SK-N-MC (cell line): Measurements from ENCODE around the gene MAPK8.

Experiments
- DNase-seq: peaks from one replicate; pipeline ENCODE4 v3.0.0-alpha.2; 2011; ENCODE audit warnings: low read depth, low spot score
- H3K27ac ChIP-seq: fragments of 200-600 bp; sonication (generic); 2 replicates; pipeline ENCODE4 v1.5.1; 2016; ENCODE audit warnings: mixed run types
- H3K36me3 ChIP-seq: fragments of 200-600 bp; sonication (generic); 2 replicates; pipeline ENCODE4 v1.6.1; 2017; ENCODE audit warnings: antibody characterized with exemption, low read length, mixed read lengths; ENCODE audit not compliant: insufficient read depth
- H3K4me3 ChIP-seq: fragments of 200-600 bp; sonication (generic); 2 replicates; pipeline ENCODE4 v1.5.1; 2016
- H3K9ac ChIP-seq: fragments of 200-600 bp; sonication (generic); 2 replicates; pipeline ENCODE4 v1.8.0; 2017; ENCODE audit warnings: mixed run types, mixed read lengths; ENCODE audit not compliant: insufficient read length
- H3K9me3 ChIP-seq: fragments of 200-600 bp; sonication (generic); 2 replicates; pipeline ENCODE4 v1.6.1; 2017; ENCODE audit warnings: low read depth, mild to moderate bottlenecking, antibody characterized with exemption, low read length, moderate library complexity, mixed read lengths
- EZH2 ChIP-seq: fragments of 200-600 bp; sonication (generic); IDR thresholded peaks from one replicate; pipeline ENCODE4 v1.6.1; 2017; ENCODE audit warnings: antibody characterized with exemption
- FOXP2 ChIP-seq: optimal IDR thresholded peaks from 2 replicates; pipeline ENCODE3; 2011; ENCODE audit warnings: mild to moderate bottlenecking, moderate library complexity; ENCODE audit not compliant: insufficient read depth; ENCODE audit errors: extremely low read length, control extremely low read depth
- POLR2AphosphoS5 ChIP-seq: IDR thresholded peaks from 2 replicates; pipeline ENCODE4 v1.6.1; 2012; ENCODE audit warnings: mild to moderate bottlenecking, low read depth, low read length, borderline replicate concordance

The MAPK8 gene

GRCh38 chr10:48476279-48476982, 170.0 kb downstream of the MAPK8 start:
- Histone ChIP-seq H3K36me3 (no peaks in the 10 kb centered on the region), H3K27ac (no peak overlapping the region), H3K4me3 (no peak overlapping the region), H3K9ac (no peak overlapping the region), H3K9me3 (no peaks in the 10 kb centered on the region)
- no peak for DNase-seq
- TF ChIP-seq EZH2 = no peak
- no peak for TF ChIP-seq FOXP2
- no peak for TF ChIP-seq POLR2AphosphoS5

- Histone ChIP-seq H3K9me3 (no peaks in the 10 kb centered on the region), H3K4me3 (no peak overlapping the region), H3K9ac (no peak overlapping the region), H3K36me3 (no peaks in the 10 kb centered on the region), H3K27ac (no peak overlapping the region)
- TF ChIP-seq FOXP2 = no peak
- no peak for TF ChIP-seq EZH2
- TF ChIP-seq POLR2AphosphoS5 = no peak
- no peak for DNase-seq
These were observed 170.7 kb downstream of the MAPK8 start for GRCh38 chr10:48477141-48477540.

GRCh38 chr10:48477616-48478015, 171.1 kb downstream of the MAPK8 start:
- Histone ChIP-seq H3K9ac (no peak overlapping the region), H3K9me3 (no peaks in the 10 kb centered on the region), H3K36me3 (no peaks in the 10 kb centered on the region), H3K27ac (no peak overlapping the region), H3K4me3 (no peak overlapping the region)
- no peak for DNase-seq
- TF ChIP-seq EZH2 = no peak
- TF ChIP-seq FOXP2 = no peak
- TF ChIP-seq POLR2AphosphoS5 = no peak

GRCh38 chr10:48478469-48478868, 172.0 kb downstream of the MAPK8 start:
- no peak overlapping the region for H3K4me3 ChIP-seq
- DNase-seq = no peak
- H3K9ac ChIP-seq = no peak overlapping the region
- H3K27ac ChIP-seq = no peak overlapping the region
- TF ChIP-seq POLR2AphosphoS5 = no peak
- TF ChIP-seq FOXP2 = no peak
- TF ChIP-seq EZH2 = no peak
- no peaks in the 10 kb centered on the region for H3K9me3 ChIP-seq
- no peaks in the 10 kb centered on the region for H3K36me3 ChIP-seq

- no peak for DNase-seq
- H3K27ac ChIP-seq = no peak overlapping the region
- H3K9me3 ChIP-seq = no peaks in the 10 kb centered on the region
- H3K36me3 ChIP-seq = no peaks in the 10 kb centered on the region
- H3K9ac ChIP-seq = no peak overlapping the region
- TF ChIP-seq POLR2AphosphoS5 = no peak
- no peak for TF ChIP-seq FOXP2
- no peak for TF ChIP-seq EZH2
- H3K4me3 ChIP-seq = no peak overlapping the region
These were observed 172.7 kb downstream of the MAPK8 start for GRCh38 chr10:48478980-48479811.

GRCh38 chr10:48480397-48481374, 174.2 kb downstream of the MAPK8 start:
- no peak for DNase-seq

GRCh38 chr10:48481385-48481784, 174.9 kb downstream of the MAPK8 start:
- Histone ChIP-seq H3K9ac (no peak overlapping the region), H3K27ac (no peak overlapping the region)

More at GRCh38 chr10:48480397-48481374, 174.2 kb downstream of the MAPK8 start:
- Histone ChIP-seq H3K9ac (no peak overlapping the region), H3K27ac (no peak overlapping the region), H3K4me3 (no peak overlapping the region), H3K36me3 (no peaks in the 10 kb centered on the region), H3K9me3 (no peaks in the 10 kb centered on the region)
- no peak for TF ChIP-seq POLR2AphosphoS5
- no peak for TF ChIP-seq EZH2
- no peak for TF ChIP-seq FOXP2

GRCh38 chr10:48482207-48482606, 175.7 kb downstream of the MAPK8 start:
- no peak overlapping the region for H3K27ac ChIP-seq

More at GRCh38 chr10:48481385-48481784, 174.9 kb downstream of the MAPK8 start:
- TF ChIP-seq FOXP2 = no peak
- no peak for TF ChIP-seq EZH2
- TF ChIP-seq POLR2AphosphoS5 = no peak
- no peak for DNase-seq
- H3K4me3 ChIP-seq = no peak overlapping the region
- no peaks in the 10 kb centered on the region for H3K36me3 ChIP-seq
- no peaks in the 10 kb centered on the region for H3K9me3 ChIP-seq

More at GRCh38 chr10:48482207-48482606, 175.7 kb downstream of the MAPK8 start:
- TF ChIP-seq POLR2AphosphoS5 = no peak
- TF ChIP-seq FOXP2 = no peak
- TF ChIP-seq EZH2 = no peak
- no peak overlapping the region for H3K9ac ChIP-seq
- no peak overlapping the region for H3K4me3 ChIP-seq
- no peaks in the 10 kb centered on the region for H3K36me3 ChIP-seq
- no peaks in the 10 kb centered on the region for H3K9me3 ChIP-seq
- DNase-seq = no peak
